C4-2B (cell line): ENCODE measurements around the gene CAMTA1.

Experiments
- ZFX ChIP-seq: fragments of 450-650 bp; IDR thresholded peaks from 2 replicates; pipeline ENCODE4 v1.6.1; 2017
- TF ChIP-seq, protein P1 (sequence below): fragments of 450-650 bp; conservative IDR thresholded peaks from 2 replicates; pipeline ENCODE4 v1.5.1; 2017; ENCODE audit warnings: mild to moderate bottlenecking

DNA sequence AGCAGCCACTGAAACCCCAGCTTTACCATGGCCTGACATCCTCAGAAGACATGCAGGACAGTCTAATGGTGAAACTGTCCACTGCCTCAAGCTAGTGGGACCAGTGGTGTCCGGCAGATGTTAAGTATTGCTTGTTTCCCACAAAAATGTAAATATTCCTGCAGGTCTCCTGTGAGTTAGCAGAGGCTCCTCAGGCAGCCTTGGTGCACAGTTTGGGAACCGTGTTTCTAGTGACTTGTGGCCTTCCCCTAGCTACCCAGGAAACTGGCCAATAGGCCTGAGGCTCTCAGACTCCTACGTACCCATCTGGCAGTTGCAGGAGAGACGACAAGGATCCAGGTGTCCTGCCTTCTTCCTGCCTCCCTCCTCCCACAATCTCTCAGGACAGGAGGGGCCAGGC, 142.4 kb downstream of the CAMTA1 start:
- no peak for TF ChIP-seq ZFX
- TF ChIP-seq, protein P1, sequence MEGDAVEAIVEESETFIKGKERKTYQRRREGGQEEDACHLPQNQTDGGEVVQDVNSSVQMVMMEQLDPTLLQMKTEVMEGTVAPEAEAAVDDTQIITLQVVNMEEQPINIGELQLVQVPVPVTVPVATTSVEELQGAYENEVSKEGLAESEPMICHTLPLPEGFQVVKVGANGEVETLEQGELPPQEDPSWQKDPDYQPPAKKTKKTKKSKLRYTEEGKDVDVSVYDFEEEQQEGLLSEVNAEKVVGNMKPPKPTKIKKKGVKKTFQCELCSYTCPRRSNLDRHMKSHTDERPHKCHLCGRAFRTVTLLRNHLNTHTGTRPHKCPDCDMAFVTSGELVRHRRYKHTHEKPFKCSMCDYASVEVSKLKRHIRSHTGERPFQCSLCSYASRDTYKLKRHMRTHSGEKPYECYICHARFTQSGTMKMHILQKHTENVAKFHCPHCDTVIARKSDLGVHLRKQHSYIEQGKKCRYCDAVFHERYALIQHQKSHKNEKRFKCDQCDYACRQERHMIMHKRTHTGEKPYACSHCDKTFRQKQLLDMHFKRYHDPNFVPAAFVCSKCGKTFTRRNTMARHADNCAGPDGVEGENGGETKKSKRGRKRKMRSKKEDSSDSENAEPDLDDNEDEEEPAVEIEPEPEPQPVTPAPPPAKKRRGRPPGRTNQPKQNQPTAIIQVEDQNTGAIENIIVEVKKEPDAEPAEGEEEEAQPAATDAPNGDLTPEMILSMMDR, result no peak
